IgD-negative memory B cell (primary cell): ENCODE data around the gene MACROD2. TPM values are rescaled to one million over a fixed set of nuclear protein-coding genes. Genes with fewer than 3 reads are reported as not detected.

Experiments used
- H3K27ac Mint-ChIP-seq, 3 donors: one replicate each; pipeline ENCODE4 v1.8.0; 2020 to 2022; ENCODE audit warnings: mild to moderate bottlenecking in 3 of 3, mixed read lengths in 3 of 3, moderate library complexity in 1 of 3
- H3K27me3 Mint-ChIP-seq: one replicate; pipeline ENCODE4 v1.8.0; 2021; ENCODE audit warnings: mixed read lengths
- H3K36me3 Mint-ChIP-seq: one replicate; pipeline ENCODE4 v1.8.0; 2020; ENCODE audit warnings: mild to moderate bottlenecking, mixed read lengths
- H3K4me1 Mint-ChIP-seq, 3 donors: one replicate each; pipeline ENCODE4 v1.8.0; 2020 to 2022; ENCODE audit warnings: mixed read lengths in 3 of 3, mild to moderate bottlenecking in 1 of 3
- H3K4me3 Mint-ChIP-seq, 4 donors: one replicate each; pipeline ENCODE4 v1.8.0; 2020 to 2022; ENCODE audit warnings: mild to moderate bottlenecking in 4 of 4, mixed read lengths in 4 of 4, moderate library complexity in 3 of 4
- H3K9me3 Mint-ChIP-seq, 3 donors: one replicate each; pipeline ENCODE4 v1.8.0; 2020 to 2021; ENCODE audit warnings: mixed read lengths in 3 of 3, mild to moderate bottlenecking in 1 of 3
- polyA plus RNA-seq: library from polyadenylated mRNA; unstranded; fragments of 300-500 nt; fragmentation: Illumina TruSeq; gene quantifications from one replicate; pipeline ENCODE4 v1.2.3, GENCODE V29; 2021

The MACROD2 gene
- polyA plus RNA-seq, 1 donor from 2014 or later = 1.3 TPM

DNA sequence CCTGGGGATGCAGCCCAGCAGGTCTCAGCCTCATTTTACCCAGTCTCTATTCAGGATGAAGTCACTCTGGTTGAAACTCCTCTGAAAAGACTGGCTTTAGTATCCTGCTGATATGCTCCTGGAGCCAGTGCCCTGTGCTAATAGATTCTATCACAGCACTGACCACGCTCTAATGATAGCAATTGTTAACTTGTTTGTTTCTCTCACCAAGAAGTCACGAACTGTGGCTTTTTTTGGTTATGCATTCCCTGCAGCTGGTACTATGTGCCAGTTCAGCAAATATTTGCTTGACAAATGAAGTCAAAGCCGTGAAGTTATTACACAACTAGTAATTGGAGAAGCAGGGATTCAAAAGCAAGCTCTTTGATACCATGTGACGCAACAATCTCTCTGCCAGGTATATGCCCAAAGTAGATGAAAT, 1823.3 kb downstream of the MACROD2 start:
- Mint-ChIP-seq H3K36me3 (no peaks in the 10 kb centered on the region), H3K27ac (no peak overlapping the region), H3K4me3 (no peak overlapping the region), H3K4me1 (no peaks in the 10 kb centered on the region), H3K9me3 (peaks cover 2 to 5% (median 4%) of the 10 kb centered on the region in 3 donors), H3K27me3 (no peaks in the 10 kb centered on the region)

DNA sequence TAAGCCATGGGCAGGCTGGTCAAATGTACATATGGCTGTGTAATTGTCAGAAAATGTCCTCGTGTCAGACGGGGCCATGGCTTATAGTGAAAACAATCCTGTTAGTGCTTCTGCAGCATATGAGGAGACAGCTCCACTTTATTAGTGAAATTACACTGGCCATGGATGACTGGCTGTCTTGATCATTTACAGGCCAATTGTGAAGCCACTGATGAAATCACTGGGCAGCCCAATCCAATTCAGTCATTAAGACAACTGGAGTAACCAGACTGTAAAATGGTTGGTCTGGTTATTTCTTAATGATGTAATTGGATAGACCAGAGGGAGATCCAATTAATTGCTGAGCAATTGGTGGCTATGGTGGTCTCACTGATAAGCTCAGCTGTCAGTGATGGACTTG, 1828.4 kb downstream of the MACROD2 start:
- Mint-ChIP-seq H3K27ac (no peak overlapping the region), H3K9me3 (no peaks in the 10 kb centered on the region), H3K27me3 (no peaks in the 10 kb centered on the region), H3K4me3 (no peak overlapping the region), H3K4me1 (peaks cover 0 to 1% (median 0%) of the 10 kb centered on the region in 3 donors), H3K36me3 (no peaks in the 10 kb centered on the region)

DNA sequence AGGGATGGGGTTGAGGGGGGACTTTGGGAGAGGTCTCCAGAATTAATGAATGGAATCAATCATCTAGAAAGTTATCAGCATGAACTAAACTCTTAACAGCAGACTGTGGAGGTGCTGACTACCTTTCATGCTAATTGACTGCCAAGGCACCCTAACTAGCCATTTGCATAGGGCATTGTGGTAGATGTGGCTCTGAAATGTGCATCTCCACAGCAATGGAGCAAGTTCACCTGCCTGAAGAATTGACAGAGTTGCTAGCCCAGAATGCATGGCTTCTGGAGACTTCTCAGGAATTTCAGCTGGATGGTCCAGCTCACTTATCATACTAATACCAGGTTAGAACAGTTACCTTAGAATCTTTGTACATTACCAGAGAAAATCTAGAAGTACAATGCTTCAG, 1832.3 kb downstream of the MACROD2 start:
- peaks cover 0 to 1% (median 0%) of the 10 kb centered on the region in 3 donors for H3K4me1 Mint-ChIP-seq
- no peak overlapping the region for H3K27ac Mint-ChIP-seq
- H3K27me3 Mint-ChIP-seq = no peaks in the 10 kb centered on the region
- H3K9me3 Mint-ChIP-seq = no peaks in the 10 kb centered on the region
- no peaks in the 10 kb centered on the region for H3K36me3 Mint-ChIP-seq
- H3K4me3 Mint-ChIP-seq = no peak overlapping the region

DNA sequence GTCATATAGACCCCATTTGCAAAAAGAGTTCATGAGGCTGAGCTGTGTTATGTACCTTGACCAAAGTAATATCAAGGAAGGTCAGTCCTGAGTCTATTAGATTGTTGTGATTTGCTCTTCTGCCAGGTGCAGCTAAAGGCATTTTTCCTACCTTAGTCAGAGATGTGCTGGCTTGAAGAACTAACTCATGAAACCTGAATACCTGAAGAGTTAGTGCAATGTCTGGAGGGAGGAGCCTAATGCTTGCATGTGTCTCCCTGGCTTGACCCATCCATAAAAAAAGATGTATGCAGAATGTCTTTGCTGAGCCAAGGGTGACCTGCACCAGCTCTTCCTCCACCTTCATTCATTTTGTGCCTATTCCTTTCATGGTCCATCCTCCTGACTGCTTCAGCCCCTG, 1835.9 kb downstream of the MACROD2 start:
- Mint-ChIP-seq H3K27ac (no peak overlapping the region), H3K4me1 (no peaks in the 10 kb centered on the region), H3K27me3 (no peaks in the 10 kb centered on the region), H3K36me3 (no peaks in the 10 kb centered on the region), H3K4me3 (no peak overlapping the region), H3K9me3 (no peaks in the 10 kb centered on the region)

DNA sequence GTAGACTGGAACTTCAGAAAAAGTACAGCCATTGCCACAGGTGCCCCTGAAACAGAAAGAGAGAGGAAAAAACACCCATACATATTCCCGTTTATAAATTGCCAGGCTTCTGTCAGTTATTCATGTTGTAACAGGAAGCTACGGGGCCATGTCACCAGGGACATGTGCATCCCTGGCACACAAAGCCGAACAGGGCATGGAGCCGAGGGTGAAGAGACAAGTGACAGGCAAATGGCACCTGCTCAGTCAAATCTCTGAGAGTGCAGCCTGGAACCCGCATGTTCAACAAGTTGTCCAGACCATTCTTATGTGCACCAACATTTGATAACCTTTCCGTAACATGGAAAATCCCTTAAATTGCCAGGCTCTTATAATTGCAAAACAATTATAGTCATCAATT, 1837.2 kb downstream of the MACROD2 start:
- Mint-ChIP-seq H3K4me1 (no peaks in the 10 kb centered on the region), H3K4me3 (no peak overlapping the region), H3K36me3 (no peaks in the 10 kb centered on the region)

DNA sequence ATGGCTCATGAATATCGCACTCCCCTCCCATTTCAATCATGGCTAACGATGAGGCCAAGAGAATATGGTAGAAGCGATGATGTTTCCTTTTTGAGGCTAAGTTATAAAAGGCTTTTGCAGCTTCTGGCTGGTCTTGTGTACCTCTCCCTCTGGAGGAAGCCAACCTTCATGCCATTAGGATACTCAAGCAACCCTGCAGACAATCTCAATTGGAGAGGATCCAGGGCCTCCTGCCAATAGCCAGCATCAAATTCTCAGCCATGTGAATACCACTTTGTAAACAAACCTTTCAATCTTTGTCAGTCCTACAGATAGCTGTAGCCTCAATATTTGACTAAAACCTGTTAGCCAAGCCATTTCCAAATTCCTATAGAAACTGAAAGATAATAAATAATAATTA, 1839.5 kb downstream of the MACROD2 start:
- Mint-ChIP-seq H3K4me1 (no peaks in the 10 kb centered on the region), H3K9me3 (no peaks in the 10 kb centered on the region), H3K27me3 (peaks cover 2% of the 10 kb centered on the region), H3K36me3 (no peaks in the 10 kb centered on the region), H3K27ac (no peak overlapping the region), H3K4me3 (no peak overlapping the region)

More for the DNA sequence above, 1837.2 kb downstream of the MACROD2 start:
- H3K27ac Mint-ChIP-seq = no peak overlapping the region
- no peaks in the 10 kb centered on the region for H3K9me3 Mint-ChIP-seq
- no peaks in the 10 kb centered on the region for H3K27me3 Mint-ChIP-seq

DNA sequence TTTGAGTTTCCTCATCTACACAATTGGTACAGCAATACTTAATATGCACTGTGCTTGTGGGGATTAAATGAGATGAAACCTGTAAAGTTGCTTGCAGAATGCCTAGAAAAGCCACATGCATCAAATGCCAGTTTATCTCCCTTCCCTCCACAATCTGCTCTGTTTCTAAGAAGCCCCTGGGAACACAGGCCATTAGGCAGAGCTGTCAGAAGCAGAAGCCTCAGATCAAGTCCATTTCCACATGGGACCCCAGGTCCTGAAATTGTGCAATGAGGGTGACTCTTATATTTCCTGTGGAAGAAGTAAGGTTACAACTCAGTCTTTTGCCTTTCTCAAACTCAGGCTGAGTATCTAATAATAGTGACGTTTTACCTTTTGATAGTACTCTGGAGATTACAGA, 1840.5 kb downstream of the MACROD2 start:
- Mint-ChIP-seq H3K4me1 (no peaks in the 10 kb centered on the region), H3K36me3 (no peaks in the 10 kb centered on the region), H3K27ac (no peak overlapping the region), H3K27me3 (peaks cover 2% of the 10 kb centered on the region), H3K4me3 (no peak overlapping the region), H3K9me3 (peaks cover 0 to 2% (median 0%) of the 10 kb centered on the region in 3 donors)

DNA sequence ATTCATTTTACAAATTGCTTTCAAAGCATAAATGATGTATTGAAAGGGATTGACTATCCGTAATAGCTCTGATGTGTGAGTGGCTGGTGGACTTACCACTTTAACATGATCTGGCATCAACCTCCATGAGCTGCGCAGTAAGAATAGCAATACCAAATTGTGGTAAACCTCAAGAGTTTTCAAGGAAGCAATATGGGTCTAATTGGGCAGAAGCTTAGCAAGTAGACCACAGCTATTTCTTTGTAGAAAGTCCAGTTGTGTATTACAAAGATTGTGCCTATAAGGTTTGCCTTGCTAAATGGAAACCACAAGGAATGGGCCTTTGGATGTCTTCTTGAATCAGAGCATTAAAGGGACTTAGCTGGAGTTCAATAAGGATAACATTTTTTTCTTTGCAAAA, 1841.3 kb downstream of the MACROD2 start:
- Mint-ChIP-seq H3K4me3 (no peak overlapping the region), H3K27ac (no peak overlapping the region), H3K4me1 (no peaks in the 10 kb centered on the region), H3K9me3 (peaks cover 0 to 7% (median 3%) of the 10 kb centered on the region in 3 donors), H3K27me3 (peaks cover 2% of the 10 kb centered on the region), H3K36me3 (no peaks in the 10 kb centered on the region)

DNA sequence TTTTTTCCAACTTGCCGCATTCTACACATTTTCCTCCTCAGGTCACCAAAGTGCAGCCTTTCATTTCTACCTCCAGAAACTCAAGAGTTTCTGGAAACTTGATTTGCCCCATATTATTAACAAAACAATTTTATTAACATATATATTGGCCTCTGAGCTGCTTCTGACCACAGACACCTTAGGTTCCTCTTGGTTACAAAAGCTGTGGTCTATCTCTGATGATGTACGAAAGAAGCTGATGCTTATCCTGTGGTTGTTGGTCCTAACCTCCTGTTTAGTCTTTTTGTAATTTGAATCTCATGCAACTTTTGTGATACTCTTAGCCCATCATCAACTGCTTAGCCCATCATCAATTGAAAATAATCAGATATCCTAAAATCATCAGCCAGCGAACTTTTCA, 1842.2 kb downstream of the MACROD2 start:
- H3K27me3 Mint-ChIP-seq = peaks cover 2% of the 10 kb centered on the region
- no peaks in the 10 kb centered on the region for H3K36me3 Mint-ChIP-seq
- no peak overlapping the region for H3K4me3 Mint-ChIP-seq
- no peak overlapping the region for H3K27ac Mint-ChIP-seq
- no peaks in the 10 kb centered on the region for H3K4me1 Mint-ChIP-seq
- peaks cover 0 to 9% (median 3%) of the 10 kb centered on the region in 3 donors for H3K9me3 Mint-ChIP-seq

DNA sequence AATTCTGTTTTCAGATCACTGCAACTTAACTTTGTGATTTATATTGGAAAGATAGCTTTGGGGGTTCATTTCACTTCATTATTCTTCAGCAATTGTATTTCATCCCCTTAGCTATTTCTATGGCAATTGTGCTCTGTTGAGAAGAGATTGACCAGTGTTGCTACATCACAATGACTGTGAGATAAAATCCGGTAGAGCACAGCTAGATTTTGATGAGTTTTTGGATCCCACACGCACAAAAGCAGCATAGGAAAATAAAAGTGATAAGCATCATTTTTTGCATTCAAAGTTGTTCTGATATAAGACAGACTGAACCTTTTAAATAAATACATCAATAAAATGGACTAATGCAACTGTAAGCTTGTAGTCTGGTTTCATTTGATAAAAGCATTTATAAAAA, 1843.2 kb downstream of the MACROD2 start:
- Mint-ChIP-seq H3K27me3 (peaks cover 2% of the 10 kb centered on the region), H3K4me1 (peaks cover 0 to 4% (median 0%) of the 10 kb centered on the region in 3 donors), H3K9me3 (peaks cover 0 to 9% (median 3%) of the 10 kb centered on the region in 3 donors), H3K4me3 (no peak overlapping the region), H3K36me3 (no peaks in the 10 kb centered on the region), H3K27ac (no peak overlapping the region)

DNA sequence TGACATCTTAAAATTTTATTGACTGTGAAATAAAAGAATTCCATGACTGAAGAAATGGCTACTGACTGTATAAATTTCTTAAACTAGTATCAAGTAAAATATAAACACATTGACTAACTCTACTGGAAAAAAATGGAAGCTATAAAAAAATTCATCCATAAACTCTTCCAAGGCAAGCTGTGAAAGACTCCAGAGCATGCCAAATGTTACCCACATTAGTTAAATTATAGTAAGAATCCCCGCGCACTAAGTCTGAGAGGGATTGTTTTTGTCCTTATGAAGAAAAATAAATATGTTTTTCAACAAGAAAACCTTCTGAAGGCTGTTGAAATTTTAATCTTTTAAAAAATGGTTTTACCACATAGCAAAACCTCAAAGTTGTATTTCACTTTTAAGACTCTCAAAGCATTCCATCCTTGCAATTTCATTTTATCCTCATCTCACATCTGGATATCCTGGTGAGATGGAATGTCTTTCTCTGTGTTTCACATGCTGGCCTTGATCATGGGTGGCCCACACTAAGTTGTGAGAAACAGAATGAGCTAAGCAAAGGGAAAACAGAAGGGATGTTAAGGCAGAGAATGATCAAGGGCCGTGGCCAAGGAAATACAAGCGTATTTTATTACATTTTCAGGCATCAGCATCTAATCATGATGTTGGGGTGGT, 1845.5 kb downstream of the MACROD2 start:
- H3K9me3 Mint-ChIP-seq = peaks cover 0 to 9% (median 3%) of the 10 kb centered on the region in 3 donors
- H3K4me1 Mint-ChIP-seq = peaks cover 0 to 4% (median 0%) of the 10 kb centered on the region in 3 donors
- peaks cover 2% of the 10 kb centered on the region for H3K27me3 Mint-ChIP-seq
- no peak overlapping the region for H3K27ac Mint-ChIP-seq
- no peaks in the 10 kb centered on the region for H3K36me3 Mint-ChIP-seq
- no peak overlapping the region for H3K4me3 Mint-ChIP-seq

DNA sequence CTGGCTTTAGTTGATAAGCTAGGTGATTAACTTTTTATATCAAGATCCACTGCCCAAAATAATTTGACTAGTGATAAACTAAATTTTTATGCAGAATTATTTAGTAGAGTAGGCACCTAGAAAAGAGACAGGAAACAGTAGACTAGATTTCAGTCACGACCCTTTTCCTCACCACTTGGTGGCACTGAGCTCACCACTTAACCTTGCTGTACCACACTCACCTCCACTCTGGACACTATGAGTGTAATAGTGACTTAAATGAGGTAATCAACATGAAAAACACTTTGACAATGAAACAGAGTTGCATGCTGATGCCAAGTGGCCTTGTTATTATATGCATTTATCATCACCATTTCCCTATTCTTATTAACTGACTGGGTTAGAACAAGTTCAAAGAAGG, 1847.6 kb downstream of the MACROD2 start:
- peaks cover 0 to 9% (median 3%) of the 10 kb centered on the region in 3 donors for H3K9me3 Mint-ChIP-seq
- H3K27ac Mint-ChIP-seq = no peak overlapping the region
- peaks cover 2% of the 10 kb centered on the region for H3K27me3 Mint-ChIP-seq
- no peaks in the 10 kb centered on the region for H3K36me3 Mint-ChIP-seq
- no peak overlapping the region for H3K4me3 Mint-ChIP-seq
- H3K4me1 Mint-ChIP-seq = peaks cover 0 to 4% (median 0%) of the 10 kb centered on the region in 3 donors

DNA sequence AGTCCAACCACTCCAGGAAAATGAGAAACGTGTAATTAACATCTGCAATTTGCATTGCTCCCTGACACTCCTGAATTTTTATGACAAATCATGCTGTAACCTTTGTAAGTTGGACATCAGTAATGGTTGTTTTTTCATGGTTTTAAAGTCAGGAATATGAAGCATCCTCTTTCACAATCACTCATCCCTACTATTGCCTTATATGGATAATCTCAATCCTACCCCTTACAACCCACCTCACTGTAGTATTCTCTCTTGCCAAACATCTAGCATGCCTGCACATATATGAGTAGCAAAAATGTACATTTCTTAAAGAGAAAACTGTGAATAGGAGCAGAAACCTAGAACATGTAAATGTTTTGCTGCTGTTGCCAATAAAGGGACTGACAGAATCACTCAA, 1848.5 kb downstream of the MACROD2 start:
- Mint-ChIP-seq H3K27ac (no peak overlapping the region), H3K4me1 (peaks cover 0 to 4% (median 1%) of the 10 kb centered on the region in 3 donors), H3K27me3 (peaks cover 2% of the 10 kb centered on the region), H3K9me3 (peaks cover 0 to 9% (median 3%) of the 10 kb centered on the region in 3 donors), H3K4me3 (no peak overlapping the region), H3K36me3 (no peaks in the 10 kb centered on the region)

DNA sequence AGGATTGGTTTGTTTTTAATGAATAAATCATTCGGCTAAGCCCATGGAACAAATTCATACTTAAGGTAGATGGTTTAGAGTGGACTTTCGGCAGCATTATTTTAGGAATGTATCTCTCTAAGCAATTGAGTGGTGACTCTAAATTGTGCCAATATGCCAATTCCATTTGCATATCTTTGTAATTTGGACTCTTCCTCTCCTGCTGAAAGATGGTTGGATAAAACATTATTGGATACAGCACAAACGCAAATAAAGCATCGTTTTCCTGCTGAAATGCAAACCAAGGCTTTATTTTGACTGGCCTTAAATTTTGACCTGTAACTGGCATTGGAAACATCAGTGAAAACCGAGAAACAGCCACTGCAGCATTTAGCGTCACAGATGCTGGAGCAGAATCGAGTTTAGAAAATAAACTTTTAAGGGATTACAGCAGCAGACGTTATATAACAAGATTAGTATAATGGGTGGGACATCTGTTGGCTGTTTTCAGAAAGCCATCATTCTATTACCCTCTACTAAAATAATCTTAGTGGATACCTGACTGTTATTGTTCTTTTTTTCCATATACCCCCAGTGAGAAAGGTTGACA, 1852.0 kb downstream of the MACROD2 start:
- H3K4me1 Mint-ChIP-seq = peaks cover 2 to 5% (median 4%) of the 10 kb centered on the region in 3 donors
- no peaks in the 10 kb centered on the region for H3K27me3 Mint-ChIP-seq
- H3K27ac Mint-ChIP-seq = no peak overlapping the region
- H3K36me3 Mint-ChIP-seq = no peaks in the 10 kb centered on the region
- no peak overlapping the region for H3K4me3 Mint-ChIP-seq
- peaks cover 0 to 2% (median 2%) of the 10 kb centered on the region in 3 donors for H3K9me3 Mint-ChIP-seq

DNA sequence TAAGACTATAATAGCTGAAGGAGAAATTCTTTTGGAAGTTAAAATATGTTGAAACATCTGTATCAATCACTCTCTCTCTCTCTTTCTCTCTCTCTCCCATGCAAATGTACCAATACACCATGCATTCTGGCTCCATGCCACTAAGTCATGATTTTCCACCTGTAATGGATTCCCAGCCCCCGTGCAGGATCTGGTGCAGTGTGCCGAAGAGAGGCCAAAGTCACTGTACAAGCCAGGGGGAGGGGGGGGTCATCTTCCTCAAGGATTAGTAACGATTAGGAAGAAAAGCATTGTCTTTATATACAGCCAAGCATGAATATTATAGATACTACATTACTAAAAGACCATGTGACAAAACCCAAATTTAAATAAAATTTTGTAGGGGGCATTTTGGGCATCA, 1852.8 kb downstream of the MACROD2 start:
- H3K27ac Mint-ChIP-seq = no peak overlapping the region
- peaks cover 0 to 5% (median 2%) of the 10 kb centered on the region in 3 donors for H3K4me1 Mint-ChIP-seq
- no peak overlapping the region for H3K4me3 Mint-ChIP-seq
- peaks cover 0 to 2% (median 2%) of the 10 kb centered on the region in 3 donors for H3K9me3 Mint-ChIP-seq
- H3K27me3 Mint-ChIP-seq = no peaks in the 10 kb centered on the region
- no peaks in the 10 kb centered on the region for H3K36me3 Mint-ChIP-seq
